GM21381 (cell line): ENCODE data around the gene INSL3.
"Not testable (repeated sequence)": the region's sequence is repeated elsewhere in the genome, so short reads cannot be mapped to it uniquely, and the experiment has no call there.

Experiments
- ATAC-seq: cut with Tn5 transposase; IDR thresholded peaks from one replicate; pipeline ENCODE4 v1.9.1; 2021; ENCODE audit warnings: mild to moderate bottlenecking, moderate library complexity; ENCODE audit not compliant: unreplicated experiment

Gene INSL3

DNA sequence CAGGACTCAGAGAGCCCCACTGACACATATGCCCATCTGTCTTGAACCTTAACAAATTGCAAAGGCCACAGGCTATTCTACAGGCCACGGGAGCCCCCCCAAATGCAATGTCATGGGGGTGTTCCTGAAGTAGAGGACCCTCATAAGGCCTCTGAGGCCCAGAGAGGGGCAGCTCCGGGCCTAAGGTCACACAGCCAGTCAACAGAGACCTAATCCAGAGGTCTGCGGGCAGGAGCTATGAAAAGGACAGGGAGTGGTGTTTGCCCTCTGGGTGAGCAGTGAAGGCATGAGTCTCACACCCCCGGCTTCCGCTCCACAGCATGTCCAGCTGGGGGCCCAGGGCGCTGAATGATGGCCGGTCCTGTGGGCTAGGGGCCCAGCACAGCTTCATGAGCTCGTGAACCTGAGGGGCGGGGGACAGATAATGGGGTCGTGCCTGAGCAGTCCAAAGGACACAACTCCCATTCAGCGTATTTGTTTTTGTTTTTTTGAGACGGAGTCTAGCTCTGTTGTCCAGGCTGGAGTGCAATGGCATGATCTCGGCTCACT, 5.3 kb upstream of the INSL3 start:
- no peak for ATAC-seq

GRCh38 chr19:17824339-17824738, 3.0 kb upstream of the INSL3 start:
- no peak for ATAC-seq

DNA sequence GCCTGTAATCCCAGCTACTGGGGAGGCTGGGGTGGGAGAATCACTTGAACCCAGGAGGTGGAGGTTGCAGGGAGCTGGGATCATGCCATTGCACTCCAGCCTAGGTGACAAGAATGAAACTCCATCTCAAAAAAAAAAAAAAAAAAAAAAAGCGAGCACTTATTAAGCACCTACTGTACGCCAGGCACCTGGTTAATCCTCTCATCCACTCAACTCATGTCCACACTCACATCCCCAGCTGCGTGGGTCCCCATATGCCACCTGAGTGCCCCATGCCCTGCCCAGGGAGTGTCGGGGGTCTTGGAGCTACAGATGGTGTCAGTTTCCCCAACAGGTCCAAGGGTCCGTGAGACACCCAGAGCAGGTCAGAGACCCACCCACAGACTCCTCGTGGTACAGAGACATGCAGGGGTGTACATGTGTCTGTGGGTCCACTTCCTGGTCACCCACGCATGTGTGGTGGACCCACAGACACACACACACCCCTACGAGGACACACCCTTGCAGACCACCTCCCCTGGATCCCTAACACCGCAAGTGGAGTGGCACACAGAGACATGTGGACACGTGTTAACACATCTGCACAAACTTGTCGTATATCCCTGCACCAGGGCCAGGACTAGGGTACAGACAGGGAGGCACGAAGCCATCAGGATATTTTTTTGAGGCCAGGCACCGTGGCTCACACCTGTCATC, 3.5 kb downstream of the INSL3 start:
- ATAC-seq = no peak

DNA sequence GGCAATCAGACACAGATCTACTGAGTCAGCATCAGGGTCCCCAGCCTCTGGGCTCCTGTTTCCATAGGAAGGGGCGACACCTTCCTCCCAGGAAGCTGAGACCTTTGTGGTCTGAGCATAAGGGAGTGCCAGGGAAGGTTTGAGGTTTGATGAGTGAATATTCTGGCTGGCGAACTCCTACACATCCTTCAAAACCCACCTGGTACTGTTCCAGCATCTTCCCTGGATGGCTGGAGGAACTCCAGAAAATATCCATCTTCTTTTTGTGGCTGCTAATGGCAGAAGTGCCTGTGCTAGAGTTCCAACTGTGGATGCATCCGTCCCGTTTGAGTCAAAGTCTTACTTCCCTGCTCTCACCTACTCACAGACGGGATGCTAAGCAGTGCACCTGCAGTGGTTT, 9.2 kb downstream of the INSL3 start:
- ATAC-seq = no peak

- no peak for ATAC-seq
Observed at GRCh38 chr19:17811681-17812080, 9.6 kb downstream of the INSL3 start.

DNA sequence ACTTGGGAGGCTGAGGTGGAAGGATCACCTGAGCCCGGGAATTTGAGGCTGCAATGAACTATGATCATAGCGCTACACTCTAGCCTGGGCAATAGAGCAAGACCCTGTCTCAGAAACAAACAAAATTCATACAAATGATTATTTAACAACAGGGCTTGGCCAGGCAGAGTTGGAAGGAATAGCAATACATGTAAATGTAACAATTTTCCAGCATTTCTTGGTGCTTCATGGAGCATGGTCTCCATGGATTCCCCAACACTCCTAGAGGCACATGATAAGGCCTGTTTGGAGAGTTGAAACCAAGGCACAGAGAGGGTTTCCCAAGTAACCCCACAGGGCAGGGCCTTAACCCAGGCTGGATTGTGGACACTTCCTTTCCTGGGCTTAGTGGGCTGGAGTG, 10.2 kb downstream of the INSL3 start:
- ATAC-seq = no peak

GRCh38 chr19:17807731-17808316, 13.5 kb downstream of the INSL3 start:
- ATAC-seq = no peak

- no peak for ATAC-seq
Observed at GRCh38 chr19:17806945-17807344, 14.4 kb downstream of the INSL3 start.

DNA sequence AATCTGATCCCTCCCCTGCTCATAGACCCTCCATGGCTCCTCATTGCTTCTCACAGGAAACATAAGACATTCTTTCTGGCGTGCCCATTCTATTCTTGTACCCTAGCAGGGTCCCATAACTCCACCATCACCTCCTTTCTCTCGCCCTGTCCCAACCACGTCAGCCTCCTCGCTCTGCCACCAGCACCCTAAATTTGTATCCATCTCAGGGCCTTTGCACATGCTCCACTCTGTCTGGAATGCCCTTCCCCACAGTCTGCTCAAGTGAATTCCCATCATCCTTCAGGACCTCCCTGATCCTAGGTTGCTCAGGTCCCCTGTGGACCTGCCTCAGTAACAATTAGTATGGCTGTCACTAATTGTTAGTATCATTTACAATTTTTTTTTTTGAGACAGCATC, 15.9 kb downstream of the INSL3 start:
- ATAC-seq = no peak

GRCh38 chr19:17803264-17803896, 17.9 kb downstream of the INSL3 start:
- no peak for ATAC-seq

GRCh38 chr19:17802137-17802858, 19.0 kb downstream of the INSL3 start:
- no peak for ATAC-seq

DNA sequence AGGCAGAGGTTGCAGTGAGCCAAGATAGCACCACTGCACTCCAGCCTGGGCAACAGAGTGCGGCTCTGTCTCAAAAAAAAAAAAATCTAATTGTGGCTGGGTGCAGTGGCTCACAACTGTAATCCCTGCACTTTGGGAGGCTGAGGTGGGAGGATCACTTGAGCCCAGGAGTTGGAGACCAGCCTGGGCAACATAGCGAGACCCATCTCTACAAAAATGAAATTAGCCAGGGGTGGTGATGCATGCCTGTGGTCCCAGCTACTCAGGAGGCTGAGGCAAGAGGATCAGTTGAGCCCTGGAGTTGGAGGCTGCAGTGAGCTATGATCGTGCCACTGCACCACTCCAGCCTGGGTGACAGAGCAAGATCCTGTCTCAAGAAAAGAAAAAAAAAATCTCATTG, 22.7 kb downstream of the INSL3 start:
- not testable (repeated sequence) for ATAC-seq

DNA sequence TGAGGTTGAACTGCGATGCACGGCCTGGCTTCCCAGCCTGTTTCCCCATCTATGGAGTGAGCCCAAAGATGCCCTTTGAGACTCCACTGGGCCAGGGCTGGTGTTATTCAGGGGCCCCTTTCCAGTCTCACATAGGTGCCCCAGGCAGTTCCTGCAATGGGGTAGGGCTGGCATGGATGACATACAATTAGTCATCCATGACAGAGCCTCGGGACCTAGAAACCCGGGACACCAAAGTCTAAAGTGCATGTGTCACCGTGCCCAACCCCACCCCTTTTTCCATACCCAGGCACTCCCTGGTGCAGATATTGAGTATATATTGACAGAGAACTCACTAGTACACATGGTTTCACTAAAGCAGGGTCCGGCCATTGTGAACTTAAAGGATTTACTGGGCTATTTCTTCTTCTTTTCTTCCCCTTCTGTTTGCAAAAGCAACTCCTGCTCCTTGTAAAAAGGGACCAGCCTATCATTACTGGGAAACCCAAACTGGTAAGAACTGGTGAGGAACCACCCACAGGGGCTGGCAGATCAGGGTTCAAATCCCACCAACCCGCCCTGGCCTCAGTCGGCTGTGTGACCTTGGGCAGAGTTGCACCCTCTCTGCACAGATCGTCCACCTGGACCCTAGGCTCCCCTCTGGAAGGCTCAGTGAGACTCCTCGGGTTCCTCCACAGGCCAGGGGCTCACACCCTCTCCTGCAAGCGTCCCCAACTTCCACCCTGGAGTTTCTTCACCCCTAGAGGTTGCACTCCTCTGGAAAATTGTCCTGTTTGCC, 23.7 kb downstream of the INSL3 start:
- no peak for ATAC-seq

DNA sequence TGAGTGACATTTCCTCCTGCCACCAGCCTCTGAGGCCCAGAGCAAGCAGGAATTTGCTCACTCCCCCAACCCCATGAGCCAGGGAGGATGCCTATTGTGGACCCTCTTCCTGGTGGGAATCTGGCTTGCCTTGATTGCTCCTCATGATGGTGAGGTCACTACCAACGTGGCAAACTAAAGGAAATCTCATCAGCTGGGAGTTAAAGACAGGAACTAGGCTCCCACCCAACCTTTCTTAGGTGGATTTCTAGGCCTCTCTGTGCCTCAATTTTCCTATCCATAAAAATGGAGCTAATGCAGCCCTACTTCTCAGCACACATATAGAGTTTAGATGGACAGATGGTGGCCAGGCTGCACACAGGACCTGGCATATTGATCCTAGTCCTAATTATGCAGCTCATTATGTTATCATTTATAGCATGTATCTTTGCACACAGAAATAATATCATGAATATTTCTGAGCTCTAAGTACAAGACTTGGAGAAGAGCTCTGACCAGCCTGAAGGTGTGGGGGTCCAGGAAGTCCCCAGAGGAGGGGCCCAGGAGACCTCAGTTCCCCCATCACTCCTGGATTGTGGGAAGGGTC, 24.4 kb downstream of the INSL3 start:
- no peak for ATAC-seq

DNA sequence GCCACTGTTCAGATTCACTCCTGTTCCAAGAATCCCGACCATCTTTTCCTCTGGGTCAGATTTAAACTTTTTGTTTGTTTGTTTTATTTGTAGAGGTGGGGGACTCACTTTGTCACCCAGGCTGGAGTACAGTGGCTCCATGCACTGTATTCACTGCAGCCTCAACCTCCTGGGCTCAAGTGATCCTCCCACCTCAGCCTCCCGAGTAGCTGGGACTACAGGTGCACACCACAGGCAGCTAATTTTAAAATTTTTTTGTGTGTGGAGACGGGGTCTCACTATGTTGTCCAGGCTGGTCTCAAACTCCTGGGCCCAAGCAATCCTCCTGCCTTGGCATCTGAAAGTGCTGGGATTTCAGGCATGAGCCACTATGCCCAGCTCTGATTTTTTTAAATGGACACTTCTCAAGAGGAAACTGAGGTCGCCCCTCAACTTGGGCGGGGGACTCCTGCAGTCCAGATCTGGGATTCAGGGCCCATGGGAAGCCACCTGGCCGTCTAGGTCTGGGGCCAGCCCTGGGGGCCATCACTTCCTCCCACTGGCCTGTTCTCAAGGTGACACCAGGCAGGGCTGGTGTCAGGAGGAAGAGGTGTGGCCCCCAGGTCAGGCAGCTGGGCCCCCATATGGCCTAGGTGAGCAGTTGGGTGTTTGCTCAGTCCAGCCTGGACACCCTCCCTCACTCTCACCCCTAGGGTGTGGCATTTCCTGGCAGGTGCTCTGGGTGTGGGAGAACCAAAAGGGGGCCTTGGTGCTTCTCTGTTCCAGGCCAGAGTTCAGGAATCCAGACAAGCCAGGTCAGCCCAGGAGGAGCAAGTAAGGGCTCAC, 25.1 kb downstream of the INSL3 start:
- no peak for ATAC-seq

GRCh38 chr19:17795495-17795856, 25.8 kb downstream of the INSL3 start:
- ATAC-seq = no peak

GRCh38 chr19:17794731-17795494, 26.4 kb downstream of the INSL3 start, which contains the start of gene B3GNT3:
Gene B3GNT3, plus strand, starts transcription at chr19:17795138. Its CDS starts 12,670 bp downstream, at chr19:17807808.
- no peak for ATAC-seq

DNA sequence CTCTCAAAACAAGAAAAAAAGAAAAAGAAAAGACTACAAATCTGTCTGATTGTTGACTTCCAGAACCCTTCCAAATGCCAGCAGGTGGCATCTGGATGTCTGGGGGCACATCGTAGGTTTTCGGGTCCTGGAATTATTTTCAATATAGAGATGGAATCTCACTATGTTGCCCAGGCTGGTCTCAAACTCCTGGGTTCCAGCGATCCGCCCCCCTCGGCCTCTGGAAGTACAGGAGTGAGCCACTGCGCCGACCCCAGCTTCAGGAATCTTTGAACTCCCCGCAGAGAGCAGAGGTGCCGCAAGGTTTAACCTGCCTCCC, 26.9 kb downstream of the INSL3 start:
- ATAC-seq = no peak
